ENCODE measurements around the gene MKRN3.

GRCh38 chr15:23616536-23616935 is 51.1 kb downstream of the MKRN3 start:
- TF ChIP-seq EZH2 (IDR thresholded peaks at IDR 0.05; ENCODE audit: borderline replicate concordance, insufficient read depth, low read length, poor library complexity, severe bottlenecking) (no peak), CTCF (IDR thresholded peaks at IDR 0.05; ENCODE audit: poor library complexity, severe bottlenecking) (no peak), POLR2AphosphoS5 (IDR thresholded peaks at IDR 0.05) (no peak), SMC3 (conservative IDR thresholded peaks at IDR 0.05; ENCODE audit: poor library complexity) (no peak), EP300 (conservative IDR thresholded peaks at IDR 0.05; ENCODE audit: poor library complexity, severe bottlenecking) (no peak), TAF1 (IDR thresholded peaks at IDR 0.05; ENCODE audit: low read depth) (no peak)

Data from neural cell (in vitro differentiated cells).